Adrenal gland (tissue), 12 donors: ENCODE results near the gene PURA. TPM values are rescaled to one million over a fixed set of nuclear protein-coding genes. Genes with fewer than 3 reads are reported as not detected.
A peak's percentile ranks its signal among the peaks of the same experiment; 100 is the strongest.

Experiments
- DNase-seq, 7 donors: peaks; one replicate each; pipeline ENCODE4 v3.0.0-alpha.2; 2019 to 2020
- H3K27ac ChIP-seq, 5 donors: fragments of 200-600 bp; sonication (generic) in 4 of 5; 1 replicate in 3 of 5; 2 replicates in 2 of 5; pipeline versions ENCODE4 v1.5.1 to v1.8.0; 2016 to 2020; ENCODE audit warnings: mild to moderate bottlenecking in 1 of 5
- H3K27me3 ChIP-seq: fragments of 200-600 bp; 2 replicates; pipeline ENCODE4 v1.8.0; 2021
- H3K36me3 ChIP-seq, 2 donors: fragments of 200-600 bp; replicated peaks in 1 of 2; 1 replicate in 1 of 2; 2 replicates in 1 of 2; pipeline versions ENCODE4 v1.5.1 to v1.8.0; 2018 to 2022
- H3K4me1 ChIP-seq, 2 donors: fragments of 200-600 bp; replicated peaks in 1 of 2; 1 replicate in 1 of 2; 2 replicates in 1 of 2; pipeline versions ENCODE4 v1.5.1 to v1.8.0; 2018 to 2021
- H3K4me3 ChIP-seq, 4 donors: fragments of 200-600 bp; sonication (generic) in 3 of 4; one replicate each; pipeline ENCODE4 v1.5.1; 2016 to 2018
- H3K9me3 ChIP-seq, 3 donors: fragments of 200-600 bp; sonication (generic) in 1 of 3; replicated peaks in 1 of 3; 1 replicate in 2 of 3; 2 replicates in 1 of 3; pipeline versions ENCODE4 v1.5.1 to v1.8.0; 2016 to 2021
- POLR2A ChIP-seq, 2 donors: fragments of 450-650 bp; IDR thresholded peaks; one replicate each; pipeline ENCODE4 v1.6.1; 2017; ENCODE audit warnings: antibody characterized with exemption in 2 of 2, mild to moderate bottlenecking in 2 of 2, moderate library complexity in 1 of 2
- WGBS, 4 donors: extraction: QIAGEN DNeasy Blood & Tissue Kit in 2 of 4; methylation state at CpG; one replicate each; pipeline versions ENCODE4 v1.1.5 to v1.1.7; 2013 to 2017; 5-methylcytosine and 5-hydroxymethylcytosine counted together
- intact Hi-C, 2 donors: fragments of 100-400 bp; cut with DNase I; formaldehyde crosslinking; loops; one replicate each; pipeline versions ENCODE4 v1.14.1 to v1.15.0; 2022 to 2023
- polyA plus RNA-seq, 3 donors: library from polyadenylated mRNA; stranded (reverse); fragments of 200-250 nt in 2 of 3; fragments of 350-450 nt in 1 of 3; fragmentation: Illumina TruSeq in 1 of 3; extraction: RNeasy Lipid Tissue Mini Kit (QIAGEN cat#74804) in 1 of 3; gene quantifications; one replicate each; pipeline ENCODE4 v1.2.3, GENCODE V29; 2013 to 2014
- total RNA-seq, 9 donors: library from RNA; depleted of rRNA in 4 of 9; stranded (reverse); fragments of >200 nt in 4 of 9; fragments of 120-200 nt in 1 of 9; fragmentation: NEBNext Ultra II Directional in 1 of 9; extraction: Animal tissue kit (Norgen Biotek cat#: 25700) in 1 of 9; gene quantifications; one replicate each; pipeline versions ENCODE4 v1.1.0 to v1.2.4, GENCODE V29; 2013 to 2023
- TF ChIP-seq, protein P1 (sequence below), 6 experiments: fragments of 450-650 bp in 4 of 6; fragments of 200-600 bp in 2 of 6; sonication (generic) in 1 of 6; IDR thresholded peaks; 1 replicate in 5 of 6; 2 replicates in 1 of 6; pipeline versions ENCODE4 v1.5.1 to v1.8.0; 2016 to 2021; ENCODE audit warnings: antibody characterized with exemption in 6 of 6, mild to moderate bottlenecking in 2 of 6, moderate library complexity in 1 of 6
- donor health status: healthy with polysubstance abuse.
- donor health status: Bipolar disorder and iron deficiency.
- donor health status: DM: yes; HTN: yes; CAD: no.
- donor health status: DM: no; HTN: no; CAD: no.
- donor health status: DM: no; HTN: no; CAD: no.
- donor health status: DM: yes; HTN: yes; CAD: no.

PURA gene
- total and polyA plus RNA-seq, 12 donors: 4.9 to 37.0 (median 21.7) TPM

DNA sequence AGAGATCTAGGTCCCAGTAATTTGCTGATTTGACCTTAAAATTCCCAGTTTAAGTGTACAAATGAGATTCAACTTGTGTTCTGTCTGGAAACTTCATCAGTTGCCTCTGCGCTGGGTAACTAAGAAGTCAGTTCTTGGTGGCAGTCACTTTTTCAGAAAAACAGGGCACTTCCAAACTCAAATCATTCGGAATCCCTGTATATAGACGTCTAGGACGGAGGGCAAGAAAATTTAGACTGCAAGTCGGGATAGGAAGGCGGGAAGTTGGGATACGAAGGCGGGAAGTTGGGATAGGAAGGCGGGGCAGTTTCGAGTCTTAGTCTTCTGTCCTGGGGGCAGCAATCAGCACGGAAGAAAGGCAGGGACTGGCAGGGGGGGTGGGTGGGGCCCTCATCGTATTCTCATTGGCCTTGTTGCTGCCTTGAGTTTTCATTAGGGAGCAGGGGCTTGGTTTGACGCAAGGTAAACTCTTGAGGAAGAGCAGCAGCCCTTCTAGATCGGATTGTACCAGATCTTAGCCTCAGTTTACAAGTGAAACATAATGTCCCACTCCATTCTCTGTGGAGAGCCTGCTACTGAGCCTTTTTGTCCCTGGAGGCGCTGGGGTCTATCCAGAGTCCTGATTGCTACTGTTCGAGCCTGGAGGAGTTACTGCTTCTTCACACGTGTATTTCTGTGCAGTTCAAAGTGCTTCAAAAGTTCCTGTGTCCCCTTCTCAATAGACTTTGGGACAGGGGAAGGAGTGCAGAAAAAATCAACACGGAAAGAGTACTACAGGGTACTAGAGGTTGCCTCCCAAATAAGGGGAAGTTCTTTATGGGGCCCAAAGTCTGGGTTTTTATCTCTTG is 2.7 kb upstream of the PURA start:
- no peak for DNase-seq
- Histone ChIP-seq H3K27me3 (no peaks in the 10 kb centered on the region), H3K4me3 (no peak overlapping the region), H3K36me3 (no peaks in the 10 kb centered on the region), H3K27ac (no peak overlapping the region), H3K9me3 (no peaks in the 10 kb centered on the region), H3K4me1 (peaks cover 27 to 69% of the 10 kb centered on the region in 2 donors)
- TF ChIP-seq, protein P1, sequence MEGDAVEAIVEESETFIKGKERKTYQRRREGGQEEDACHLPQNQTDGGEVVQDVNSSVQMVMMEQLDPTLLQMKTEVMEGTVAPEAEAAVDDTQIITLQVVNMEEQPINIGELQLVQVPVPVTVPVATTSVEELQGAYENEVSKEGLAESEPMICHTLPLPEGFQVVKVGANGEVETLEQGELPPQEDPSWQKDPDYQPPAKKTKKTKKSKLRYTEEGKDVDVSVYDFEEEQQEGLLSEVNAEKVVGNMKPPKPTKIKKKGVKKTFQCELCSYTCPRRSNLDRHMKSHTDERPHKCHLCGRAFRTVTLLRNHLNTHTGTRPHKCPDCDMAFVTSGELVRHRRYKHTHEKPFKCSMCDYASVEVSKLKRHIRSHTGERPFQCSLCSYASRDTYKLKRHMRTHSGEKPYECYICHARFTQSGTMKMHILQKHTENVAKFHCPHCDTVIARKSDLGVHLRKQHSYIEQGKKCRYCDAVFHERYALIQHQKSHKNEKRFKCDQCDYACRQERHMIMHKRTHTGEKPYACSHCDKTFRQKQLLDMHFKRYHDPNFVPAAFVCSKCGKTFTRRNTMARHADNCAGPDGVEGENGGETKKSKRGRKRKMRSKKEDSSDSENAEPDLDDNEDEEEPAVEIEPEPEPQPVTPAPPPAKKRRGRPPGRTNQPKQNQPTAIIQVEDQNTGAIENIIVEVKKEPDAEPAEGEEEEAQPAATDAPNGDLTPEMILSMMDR (IDR thresholded peaks at IDR 0.05): no peak
- TF ChIP-seq POLR2A (IDR thresholded peaks at IDR 0.05): no peak
- WGBS, 4 donors: 79 to 82% (median 80%) methylated on average over 17 to 18 of the region's 18 CpGs
- intact Hi-C loops: loop anchor here in 1 of 2 donors (5.0 kb wide), 1 partner anchor 36 kb away; no protein-coding TSS in a partner anchor

DNA sequence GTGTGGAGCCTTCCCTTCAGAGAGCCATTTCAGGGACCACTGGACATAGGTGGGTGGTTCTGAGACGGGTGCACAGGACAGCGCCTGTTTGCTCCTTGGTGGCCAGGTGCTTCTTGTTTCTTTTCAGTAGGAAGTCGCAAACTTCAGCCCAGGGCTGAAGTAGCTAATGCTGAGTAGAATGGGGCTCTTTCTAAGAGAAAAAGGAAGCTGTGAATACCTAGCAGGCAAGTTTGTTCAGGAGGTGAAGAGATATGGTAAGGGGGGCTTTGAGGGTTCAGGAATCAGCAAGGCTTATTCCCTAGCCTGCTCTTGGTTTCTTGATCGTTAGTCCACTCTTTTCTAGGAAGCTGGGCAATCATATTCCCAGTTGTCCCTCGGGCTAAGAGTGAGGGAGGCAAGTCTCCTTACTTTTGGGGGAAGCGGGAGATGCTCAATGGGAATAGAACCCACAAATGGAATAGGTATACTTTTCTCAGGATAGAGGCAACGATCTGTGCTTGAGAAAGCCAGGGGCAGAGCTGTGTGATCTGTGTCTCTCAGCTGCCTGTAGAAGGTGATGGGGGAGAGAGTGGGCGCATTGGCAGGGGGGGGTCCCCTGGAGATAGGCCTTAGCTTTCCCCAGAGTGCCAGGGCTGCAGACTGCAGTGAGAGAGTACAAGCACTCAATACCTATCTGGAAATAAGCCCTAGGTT is 1.9 kb upstream of the PURA start:
- no peaks in the 10 kb centered on the region for H3K36me3 ChIP-seq
- H3K4me1 ChIP-seq: peaks cover 26 to 69% of the 10 kb centered on the region in 2 donors
- H3K4me3 ChIP-seq: no peak overlapping the region
- H3K9me3 ChIP-seq: no peaks in the 10 kb centered on the region
- intact Hi-C loops: loop anchor here in 1 of 2 donors (5.0 kb wide), 1 partner anchor 35 kb away; no protein-coding TSS in a partner anchor
- TF ChIP-seq POLR2A (IDR thresholded peaks at IDR 0.05): no peak
- TF ChIP-seq, protein P1 (IDR thresholded peaks at IDR 0.05): no peak
- 74 to 78% (median 77%) methylated on average over 8 of the region's 8 CpGs for WGBS, 4 donors
- H3K27ac ChIP-seq: peak overlapping the region in 3 of 5 donors; percentile 11 to 99 (median 96)
- H3K27me3 ChIP-seq: no peaks in the 10 kb centered on the region
- no peak for DNase-seq

DNA sequence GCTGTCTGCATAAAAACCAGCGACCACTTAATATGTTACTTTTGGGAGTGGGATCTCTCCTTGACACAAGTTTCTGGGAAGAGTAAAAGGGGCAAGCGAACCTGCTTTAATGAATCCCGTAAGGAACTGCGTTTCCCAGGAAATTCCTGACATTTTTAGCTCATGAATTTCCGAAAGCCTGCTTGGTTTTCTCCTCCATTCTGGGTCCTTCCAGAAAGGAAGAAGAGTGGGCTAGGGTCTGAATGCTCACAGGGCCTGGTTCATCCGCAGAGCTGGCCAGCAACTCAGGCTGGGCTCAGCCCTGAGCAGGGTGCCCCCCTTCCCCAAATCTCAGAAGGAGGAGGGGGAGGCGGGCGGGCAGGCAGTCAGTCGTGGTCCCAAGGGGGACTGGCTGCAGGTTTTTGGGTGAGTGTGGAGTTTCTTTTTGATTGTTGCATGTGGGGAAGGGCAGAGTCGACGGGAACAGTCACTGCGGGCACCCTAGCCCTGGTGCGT is 1.2 kb upstream of the PURA start:
- H3K36me3 ChIP-seq: no peaks in the 10 kb centered on the region
- H3K4me1 ChIP-seq: peaks cover 27 to 75% of the 10 kb centered on the region in 2 donors
- TF ChIP-seq, protein P1 (IDR thresholded peaks at IDR 0.05): no peak
- TF ChIP-seq POLR2A (IDR thresholded peaks at IDR 0.05): no peak
- no peaks in the 10 kb centered on the region for H3K9me3 ChIP-seq
- peak overlapping the region in 3 of 5 donors; percentile 11 to 99 (median 96) for H3K27ac ChIP-seq
- H3K4me3 ChIP-seq: peak overlapping the region in 2 of 4 donors; percentile 65 to 89
- WGBS, 4 donors: 20 to 31% (median 25%) methylated on average over 6 to 13 of the region's 13 CpGs
- intact Hi-C loops: loop anchor here in 1 of 2 donors (5.0 kb wide), 1 partner anchor 35 kb away; no protein-coding TSS in a partner anchor
- H3K27me3 ChIP-seq: no peaks in the 10 kb centered on the region
- no peak for DNase-seq
